GM21423 (cell line): ENCODE data around the gene TPSG1.
"Not testable (repeated sequence)": the region's sequence is repeated elsewhere in the genome, so short reads cannot be mapped to it uniquely, and the experiment has no call there.

Source experiments
- ATAC-seq: cut with Tn5 transposase; IDR thresholded peaks from one replicate; pipeline ENCODE4 v1.9.1; 2021; ENCODE audit warnings: mild to moderate bottlenecking, moderate library complexity; ENCODE audit not compliant: unreplicated experiment

TPSG1 gene

GRCh38 chr16:1198671-1199346, 26.3 kb downstream of the TPSG1 start:
- ATAC-seq = not testable (repeated sequence)

GRCh38 chr16:1198194-1198593, 26.9 kb downstream of the TPSG1 start:
- ATAC-seq = no peak

- no peak for ATAC-seq
Observed at GRCh38 chr16:1197237-1197866, 27.7 kb downstream of the TPSG1 start.

- ATAC-seq = no peak
Observed at GRCh38 chr16:1196494-1196893, 28.6 kb downstream of the TPSG1 start.

- ATAC-seq = no peak
Observed at GRCh38 chr16:1195393-1195666, 29.7 kb downstream of the TPSG1 start.

- no peak for ATAC-seq
Observed at GRCh38 chr16:1194665-1195392, 30.2 kb downstream of the TPSG1 start.

GRCh38 chr16:1193825-1194581, 31.1 kb downstream of the TPSG1 start:
- no peak for ATAC-seq

- ATAC-seq = no peak
Observed at GRCh38 chr16:1193143-1193824, 31.8 kb downstream of the TPSG1 start.

GRCh38 chr16:1192384-1193073, 32.5 kb downstream of the TPSG1 start:
- ATAC-seq = no peak

- ATAC-seq = not testable (repeated sequence)
Observed at GRCh38 chr16:1190789-1191188, 34.3 kb downstream of the TPSG1 start.

- ATAC-seq = no peak
Observed at GRCh38 chr16:1189455-1189854, 35.6 kb downstream of the TPSG1 start.

- no peak for ATAC-seq
Observed at GRCh38 chr16:1188432-1189189, 36.5 kb downstream of the TPSG1 start.

GRCh38 chr16:1185460-1186207, 39.4 kb downstream of the TPSG1 start:
- not testable (repeated sequence) for ATAC-seq

GRCh38 chr16:1184980-1185379, 40.1 kb downstream of the TPSG1 start:
- ATAC-seq = no peak

GRCh38 chr16:1184156-1184868, 40.8 kb downstream of the TPSG1 start:
- ATAC-seq = no peak

GRCh38 chr16:1182950-1183907, 41.8 kb downstream of the TPSG1 start:
- ATAC-seq = no peak

GRCh38 chr16:1182316-1182671, 42.8 kb downstream of the TPSG1 start:
- no peak for ATAC-seq
